HG03066 (cell line): ENCODE data around the gene CLEC2L.
"Not testable (repeated sequence)": the region's sequence is repeated elsewhere in the genome, so short reads cannot be mapped to it uniquely, and the experiment has no call there.

ENCODE experiments used
- ATAC-seq: cut with Tn5 transposase; IDR thresholded peaks from one replicate; pipeline ENCODE4 v1.9.1; 2021; ENCODE audit warnings: low read depth; ENCODE audit not compliant: unreplicated experiment

CLEC2L gene

DNA sequence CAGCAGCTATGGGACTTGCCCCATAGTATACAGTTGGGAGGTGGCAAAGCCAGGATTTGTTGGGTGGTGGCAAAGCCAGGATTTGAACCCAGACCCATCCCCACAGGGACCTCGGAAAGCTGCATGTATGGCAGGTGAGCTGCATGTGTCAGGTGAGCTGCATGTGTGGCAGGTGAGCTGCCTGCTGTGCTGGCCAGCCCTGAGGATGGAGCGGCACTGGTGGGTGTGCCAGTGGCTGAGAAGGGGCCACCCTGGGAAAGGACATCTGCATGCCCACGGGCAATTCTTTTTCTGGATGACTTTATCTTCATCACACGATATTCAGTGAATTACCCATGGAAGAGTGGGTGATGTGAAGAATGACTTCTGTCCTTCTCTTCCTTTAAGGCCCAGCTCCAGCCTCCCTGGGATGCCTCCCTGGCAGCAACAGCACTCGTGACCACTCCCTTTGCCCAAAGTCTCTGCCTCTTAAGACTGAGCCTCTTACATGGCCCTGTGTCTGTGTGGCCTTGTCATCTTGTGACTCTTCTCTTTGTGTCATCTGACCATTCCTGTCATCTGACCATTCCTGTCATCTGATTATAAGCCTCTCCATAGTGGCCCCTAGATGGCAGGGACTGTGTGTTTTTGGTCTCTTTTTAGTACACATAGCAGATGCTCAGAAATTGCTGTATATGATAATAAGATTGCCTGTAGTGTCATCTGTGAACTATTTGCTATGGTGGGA lies 25.0 kb downstream of the CLEC2L start:
- no peak for ATAC-seq

DNA sequence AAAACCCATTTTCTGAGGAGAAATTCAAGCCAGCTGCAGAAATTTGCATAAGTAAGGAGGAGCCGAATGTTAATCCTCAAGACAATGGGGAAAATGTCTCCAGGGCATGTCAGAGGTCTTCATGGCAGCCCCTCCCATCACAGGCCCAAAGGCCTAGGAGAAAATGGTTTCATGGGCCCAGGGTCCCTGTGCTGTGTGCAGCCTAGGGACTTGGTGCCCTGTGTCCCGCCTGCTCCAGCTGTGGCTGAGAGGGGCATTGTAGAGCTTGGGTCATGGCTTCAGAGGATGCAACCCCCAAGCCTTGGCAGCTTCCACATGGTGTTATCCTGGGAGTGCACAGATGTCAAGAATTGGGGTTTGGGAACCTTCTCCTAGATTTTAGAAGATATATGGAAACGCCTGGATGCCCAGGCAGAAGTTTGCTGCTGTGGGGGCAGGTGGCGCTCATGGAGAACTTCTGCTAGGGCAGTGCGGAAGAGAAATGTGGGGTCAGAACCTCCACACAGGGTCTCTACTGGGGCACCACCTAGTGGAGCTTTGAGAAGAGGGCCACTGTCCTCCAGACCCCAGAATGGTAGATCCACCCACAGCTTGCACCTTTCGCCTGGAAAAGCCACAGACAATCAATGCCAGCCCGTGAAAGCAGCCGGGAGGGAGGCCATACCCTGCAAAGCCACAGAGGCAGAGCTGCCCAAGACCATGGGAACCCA lies 30.7 kb downstream of the CLEC2L start:
- ATAC-seq = not testable (repeated sequence)

DNA sequence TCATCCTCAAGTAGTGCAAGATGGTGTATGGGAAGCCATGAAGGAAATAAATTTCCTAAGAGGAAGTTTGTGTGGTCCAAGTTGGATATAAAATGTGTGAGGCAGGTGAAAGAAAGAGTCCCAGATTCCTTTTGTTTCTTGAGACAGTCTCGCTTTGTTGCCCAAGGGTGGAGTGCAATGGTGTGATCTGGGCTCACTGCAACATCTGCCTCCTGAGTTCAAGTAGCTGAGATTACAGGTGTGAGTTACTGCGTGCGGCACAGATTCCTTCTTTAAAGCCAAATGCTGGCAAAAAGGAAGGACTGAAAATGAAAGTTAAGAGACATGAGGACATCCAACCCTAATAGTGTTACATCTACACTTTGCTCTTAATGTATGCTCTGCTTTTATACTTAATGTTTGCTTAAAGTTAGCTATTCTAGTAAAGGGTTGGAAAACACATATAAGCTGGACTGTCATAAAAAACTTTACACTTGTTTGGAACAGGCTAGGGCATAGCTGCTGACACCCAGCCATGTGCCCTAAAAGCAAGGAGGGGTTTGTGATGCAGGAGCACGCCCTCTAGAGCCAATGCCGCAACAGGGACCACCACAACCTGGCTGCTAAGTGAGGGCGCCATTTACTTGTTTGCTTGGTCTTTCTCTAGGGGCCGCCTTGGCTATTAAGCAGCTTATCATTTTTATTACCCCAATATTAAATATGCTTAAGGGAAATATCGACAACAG lies 34.5 kb downstream of the CLEC2L start:
- ATAC-seq = no peak

DNA sequence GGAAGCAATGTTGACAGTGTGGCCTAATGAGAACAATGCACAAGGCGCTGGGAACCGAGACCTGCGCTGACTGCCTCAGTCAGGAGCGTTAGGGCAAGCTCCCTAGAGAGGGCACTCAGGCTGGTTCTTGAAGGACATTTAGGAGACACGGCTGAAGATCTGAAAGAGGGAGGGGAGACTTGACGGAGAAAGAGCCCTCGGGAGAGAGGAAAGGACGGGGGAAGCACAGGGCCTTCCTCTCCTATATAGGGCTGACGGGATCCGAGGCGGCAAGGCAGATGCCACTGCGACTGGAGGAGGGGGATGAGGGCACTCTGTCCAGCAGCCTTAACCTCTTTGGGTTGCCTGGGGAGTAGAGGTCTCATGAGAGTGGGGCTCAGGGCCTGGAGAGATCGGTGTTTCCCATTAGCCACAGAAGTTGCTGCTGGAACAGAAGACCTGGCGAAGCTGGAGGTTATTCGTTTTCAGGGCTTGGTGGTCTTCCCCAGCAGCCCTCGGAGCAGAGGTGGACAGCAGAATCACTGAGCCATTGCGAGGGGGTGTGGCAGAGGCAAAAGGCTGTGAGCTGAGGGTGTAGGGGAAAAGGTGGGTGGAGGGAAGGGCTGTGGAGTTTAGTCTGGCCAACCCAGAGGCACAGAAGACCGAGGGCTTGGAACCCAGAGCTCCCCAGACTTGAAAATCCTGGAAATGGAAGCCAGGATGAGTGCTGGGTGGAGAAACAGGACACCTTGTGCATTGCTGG lies 36.0 kb downstream of the CLEC2L start:
- no peak for ATAC-seq

DNA sequence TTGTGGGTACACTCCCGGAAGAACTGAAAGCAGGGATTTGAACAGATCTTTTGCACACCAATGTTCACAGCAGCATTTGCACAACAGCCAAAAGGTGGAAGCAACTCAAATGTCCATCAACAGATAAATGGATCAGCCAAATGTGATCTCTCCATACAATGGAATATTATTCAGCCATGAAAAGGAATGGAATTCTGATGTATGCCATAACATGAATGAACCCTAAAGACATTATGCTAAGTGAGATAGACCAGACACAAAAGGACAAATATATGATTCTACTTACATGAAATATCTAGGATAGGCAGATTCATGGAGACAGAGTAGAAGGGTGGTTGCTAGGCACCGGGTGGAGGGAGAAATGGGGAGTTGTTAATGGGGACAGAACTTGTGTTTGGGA lies 36.7 kb downstream of the CLEC2L start:
- ATAC-seq = no peak

DNA sequence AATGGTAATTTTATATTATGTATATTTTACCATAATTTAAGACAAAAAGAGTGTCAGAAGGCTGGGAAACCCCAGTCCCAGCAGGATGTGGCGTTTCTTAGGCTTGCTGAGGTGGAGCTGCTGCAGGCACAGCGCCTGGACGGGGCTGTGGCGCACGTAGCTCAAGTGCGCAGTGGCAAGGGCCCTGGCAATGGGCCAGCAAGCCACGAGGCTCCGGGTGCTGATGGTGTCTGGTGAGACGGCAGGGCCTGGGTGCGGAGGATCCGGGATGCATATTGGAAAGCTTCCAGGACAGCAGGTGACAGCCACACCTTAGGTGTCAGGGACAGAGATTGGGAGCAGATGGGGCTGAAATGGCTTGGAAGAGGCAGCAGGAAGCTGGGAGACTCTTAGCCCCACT lies 37.2 kb downstream of the CLEC2L start:
- ATAC-seq = no peak

DNA sequence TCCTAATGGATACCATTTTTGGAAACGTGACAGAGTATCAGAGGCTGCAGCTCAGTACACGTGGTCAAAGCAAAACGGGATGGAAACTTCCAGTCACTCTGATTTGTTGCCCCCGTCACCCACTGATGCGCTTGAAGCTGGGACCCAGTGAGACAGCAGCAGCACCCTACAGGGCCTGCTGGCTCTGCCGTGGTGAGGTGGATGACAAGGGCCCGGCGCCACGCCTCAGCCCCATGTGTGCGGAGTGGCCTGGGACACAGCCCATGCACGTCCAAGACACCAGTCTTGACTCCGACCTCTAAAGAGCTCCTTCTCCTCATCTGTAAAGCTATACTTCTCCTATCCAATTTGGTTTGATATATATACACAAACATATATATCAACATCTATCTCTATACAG lies 39.0 kb downstream of the CLEC2L start:
- ATAC-seq = no peak

DNA sequence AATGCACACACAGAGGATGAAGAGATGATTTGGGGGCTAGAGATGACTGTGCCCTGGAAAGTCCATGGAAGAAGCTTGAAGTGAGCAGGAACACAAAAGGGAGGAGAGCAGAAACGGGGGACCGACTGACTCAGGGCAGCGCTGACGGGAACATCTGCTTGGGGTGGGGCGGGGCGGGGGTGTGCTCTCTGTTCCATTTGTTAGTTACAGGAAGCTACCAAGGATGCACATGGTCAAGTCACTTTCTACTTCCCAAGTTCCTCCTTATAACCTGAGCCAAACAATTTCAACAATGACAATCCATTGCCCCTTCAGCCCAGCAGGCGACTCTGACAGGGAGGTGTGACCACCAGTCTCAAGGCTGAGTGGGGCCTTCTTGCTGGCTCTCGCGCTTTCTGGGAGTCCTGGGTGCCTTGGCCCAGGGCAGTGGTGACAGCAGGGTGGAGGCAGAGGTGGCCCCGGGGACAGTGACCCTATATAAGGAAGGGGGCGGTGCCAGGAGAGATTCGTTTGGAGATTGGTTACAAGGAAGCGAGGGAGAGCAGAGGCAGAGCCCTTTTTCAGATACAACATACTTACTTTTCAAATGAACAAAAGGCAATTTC lies 39.6 kb downstream of the CLEC2L start:
- ATAC-seq = no peak

DNA sequence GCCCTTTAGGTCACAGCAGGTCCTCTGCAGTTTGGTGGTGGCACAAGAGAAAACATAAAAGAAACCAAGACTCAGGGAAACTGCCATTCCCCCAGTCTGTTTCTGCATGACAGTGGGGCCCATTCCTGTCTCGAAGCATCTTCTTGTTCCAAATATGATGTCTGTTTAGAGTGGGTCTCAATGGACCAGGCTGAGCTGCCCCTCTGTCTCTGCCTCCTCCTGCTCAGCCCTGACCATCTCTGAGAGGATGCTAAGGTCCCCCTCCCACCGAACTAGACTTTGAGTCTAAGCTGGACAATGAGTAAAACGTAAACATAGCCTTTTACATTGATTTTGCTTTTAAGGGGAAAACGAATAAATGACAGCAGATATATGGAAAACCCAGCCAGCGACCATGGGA lies 40.4 kb downstream of the CLEC2L start:
- no peak for ATAC-seq

DNA sequence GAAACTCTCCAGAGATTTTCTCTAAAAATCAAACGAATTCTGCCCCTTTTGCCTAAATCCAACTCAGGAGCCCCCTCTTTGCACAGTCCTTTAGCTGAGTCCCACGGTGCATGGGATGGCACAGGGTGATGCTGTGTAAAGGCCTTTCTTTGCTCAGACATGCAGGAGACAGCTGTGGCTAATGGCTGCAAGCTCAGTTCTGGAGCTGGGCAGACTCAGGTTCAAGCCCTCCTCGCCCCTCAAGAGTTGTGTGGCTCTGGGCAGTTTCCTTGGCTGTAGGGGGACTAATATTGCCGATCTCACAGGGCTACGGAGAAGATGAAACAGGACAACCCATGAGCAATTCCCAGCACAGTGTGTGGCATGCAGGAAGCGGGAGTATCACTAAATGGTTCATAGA lies 42.6 kb downstream of the CLEC2L start:
- ATAC-seq = no peak

DNA sequence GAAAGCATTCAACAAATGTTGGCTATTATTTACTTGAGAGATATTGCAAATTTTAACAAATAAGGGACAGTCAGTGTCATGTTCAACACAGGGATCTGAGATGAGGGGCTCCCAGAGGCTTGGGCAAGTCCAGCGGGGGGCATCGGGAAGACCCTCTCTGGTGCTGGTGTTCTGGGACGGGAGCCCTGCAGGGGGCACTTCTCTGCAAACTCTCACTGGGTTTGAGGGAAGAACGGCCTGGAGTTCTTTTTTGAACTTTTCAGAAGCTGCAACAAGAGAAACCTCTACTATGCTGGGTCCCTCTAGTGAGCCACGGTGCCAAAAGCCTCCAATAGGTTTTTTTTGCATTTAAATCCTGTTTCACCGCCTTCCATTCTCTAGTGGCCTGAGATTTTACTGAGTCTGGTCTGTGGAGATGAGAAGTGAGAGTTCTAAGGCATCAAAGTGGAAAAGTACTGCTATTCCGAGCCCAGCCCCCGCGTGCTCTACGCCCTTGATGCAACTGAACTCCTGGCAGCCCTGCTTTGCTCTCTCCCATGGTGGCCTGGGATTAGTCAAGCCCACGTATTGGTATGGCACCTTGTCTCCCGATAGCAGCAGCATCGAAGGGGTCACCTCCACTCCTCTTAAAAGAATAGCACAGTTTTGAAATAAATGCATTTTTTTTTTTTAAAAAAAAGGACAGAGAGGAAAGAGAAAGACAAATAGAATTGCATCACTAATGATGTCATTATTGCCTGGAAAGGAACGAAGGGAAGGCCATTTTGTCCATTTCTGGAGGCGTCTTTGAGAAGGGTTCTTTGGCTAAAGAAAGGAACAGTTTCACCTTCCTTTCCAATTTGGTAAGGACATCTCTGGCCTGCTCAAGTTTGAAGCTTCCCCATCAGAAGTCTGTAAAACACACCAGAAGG lies 43.5 kb downstream of the CLEC2L start:
- no peak for ATAC-seq

DNA sequence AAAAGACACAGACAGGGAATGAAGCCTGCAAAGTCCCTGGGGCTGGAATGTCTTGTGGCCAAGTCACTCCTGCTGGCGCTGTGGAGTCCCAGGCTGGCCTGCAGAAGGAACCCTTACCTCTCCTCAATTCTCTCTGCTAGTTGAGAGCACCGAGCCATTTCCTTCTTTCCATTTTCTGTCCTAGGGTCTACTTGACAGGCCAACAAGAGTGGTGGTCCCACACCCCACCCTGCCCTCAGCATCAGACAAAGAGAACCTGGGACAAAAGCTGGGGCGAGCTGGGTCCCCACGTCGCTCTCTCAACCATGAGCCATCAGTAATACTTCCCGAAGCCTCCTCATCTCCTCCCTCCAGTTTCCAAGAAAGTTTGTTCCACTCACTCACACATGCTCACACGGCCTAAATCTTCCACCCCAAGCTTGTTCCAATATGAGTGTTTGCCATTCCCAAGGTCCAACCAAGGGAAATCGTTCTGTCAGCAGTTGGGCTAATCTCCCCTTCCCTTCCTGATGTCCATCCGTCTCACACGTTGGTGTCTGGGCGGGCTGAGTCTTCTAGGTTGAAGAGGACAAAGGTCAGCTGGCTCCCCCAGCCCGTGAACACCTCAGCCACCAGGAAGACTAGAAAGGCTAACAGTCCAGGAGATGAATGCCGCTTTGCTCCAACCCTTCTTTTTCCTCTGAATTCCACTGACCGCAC lies 44.3 kb downstream of the CLEC2L start:
- no peak for ATAC-seq

DNA sequence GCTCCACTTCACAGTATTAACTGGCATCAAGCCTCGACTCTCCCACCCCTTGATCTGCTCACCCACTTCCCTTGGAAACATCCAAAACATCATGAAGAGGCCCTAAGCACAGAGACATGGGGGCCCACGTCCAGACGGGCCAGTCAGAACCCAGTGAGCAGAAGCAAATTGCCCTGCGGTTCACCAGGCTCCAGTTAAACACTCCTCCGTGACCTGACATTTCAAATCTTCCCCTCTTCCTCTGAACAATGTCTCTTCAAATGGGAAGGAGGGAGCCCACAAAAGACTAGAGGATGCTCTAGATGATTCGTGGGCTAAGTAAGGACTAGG lies 44.8 kb downstream of the CLEC2L start:
- no peak for ATAC-seq

DNA sequence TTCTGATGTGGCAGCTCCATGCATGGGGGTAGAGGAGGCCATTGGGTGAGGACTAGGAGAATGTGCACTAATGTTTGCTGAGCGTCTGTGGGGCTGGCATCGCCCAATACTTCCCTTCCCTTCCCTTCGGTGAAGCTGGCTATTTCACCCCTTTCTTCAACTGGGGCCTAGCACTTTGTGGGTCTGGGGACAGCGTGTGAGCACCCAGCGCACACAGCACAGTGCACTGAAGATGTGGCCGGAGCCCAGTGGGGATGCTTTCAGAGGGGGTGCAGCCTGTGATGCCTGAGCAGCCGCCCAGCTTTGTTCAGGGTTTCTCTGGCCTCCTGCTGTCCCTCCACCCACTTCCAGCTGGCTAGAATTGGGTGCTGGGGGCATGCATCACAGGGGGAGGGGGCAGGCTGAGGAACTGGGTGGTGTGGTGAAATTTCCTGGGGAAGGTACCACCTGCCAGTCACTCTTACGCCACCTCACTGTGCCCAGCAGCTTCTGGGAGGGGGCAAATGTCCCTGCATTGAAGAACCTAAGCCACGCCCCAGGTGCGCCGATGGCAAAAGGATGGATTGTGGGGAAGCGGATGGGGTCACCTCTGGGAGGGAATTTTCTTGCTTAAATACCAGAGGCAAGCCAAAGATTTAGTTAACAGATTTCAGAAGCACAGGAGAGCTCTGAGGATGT lies 45.5 kb downstream of the CLEC2L start:
- no peak for ATAC-seq

DNA sequence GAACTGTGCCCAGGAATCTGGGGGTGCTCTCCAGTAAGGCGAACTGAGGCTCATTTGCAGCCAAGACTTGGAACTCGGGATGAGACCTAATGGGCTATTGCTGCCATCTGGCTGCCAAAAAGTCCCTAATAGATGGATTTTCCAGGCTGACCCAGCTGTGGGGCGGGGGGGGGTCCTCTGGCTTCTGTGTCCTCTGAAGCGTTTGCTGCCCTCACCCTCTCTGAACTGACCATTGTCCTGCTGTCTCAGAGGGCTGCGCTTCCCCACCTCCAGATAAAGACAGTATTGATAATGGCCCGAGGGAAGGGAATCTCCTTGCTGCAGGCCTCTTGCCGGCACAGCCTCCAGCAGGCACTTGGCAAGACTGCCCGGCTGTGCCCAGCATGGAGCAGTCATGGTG lies 46.6 kb downstream of the CLEC2L start:
- ATAC-seq = no peak

DNA sequence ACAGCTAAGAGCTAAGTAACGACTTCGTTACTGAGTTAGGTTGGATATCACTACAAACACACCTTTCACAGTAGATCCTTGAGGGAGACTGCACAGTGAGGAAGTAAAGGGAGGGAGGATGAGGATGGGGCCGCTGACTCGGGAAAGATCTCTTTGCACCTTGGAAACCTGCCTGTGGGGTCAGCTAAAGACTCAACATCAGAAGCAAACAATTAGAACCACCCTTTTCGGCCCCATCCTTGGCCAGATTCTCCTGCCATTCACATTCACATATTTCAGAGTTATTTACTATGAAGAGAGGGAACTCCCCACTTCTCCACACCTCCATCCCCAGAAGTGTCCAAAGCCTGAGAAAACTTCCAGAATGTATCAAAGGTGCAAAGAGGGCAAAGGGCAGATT lies 47.1 kb downstream of the CLEC2L start:
- no peak for ATAC-seq

DNA sequence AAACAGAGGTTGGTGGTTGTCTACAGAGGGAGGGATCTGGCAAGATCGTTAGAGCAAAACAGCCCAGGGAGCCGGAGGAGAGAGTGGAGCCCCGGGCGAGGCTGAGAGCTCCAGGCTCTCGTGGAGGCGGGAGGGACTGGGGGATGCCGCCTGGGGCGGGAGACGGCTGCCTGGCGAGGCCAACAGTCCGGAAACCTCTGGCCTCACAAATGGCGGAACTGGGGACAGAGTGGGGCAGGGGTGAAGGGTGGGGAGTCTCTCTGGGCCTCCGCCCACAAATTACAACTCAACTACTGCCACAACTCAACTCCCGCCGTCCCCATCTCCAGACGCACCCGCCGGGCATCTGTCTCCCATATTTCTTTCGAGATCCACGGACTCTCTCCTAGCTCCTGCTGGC lies 47.7 kb downstream of the CLEC2L start:
- no peak for ATAC-seq

DNA sequence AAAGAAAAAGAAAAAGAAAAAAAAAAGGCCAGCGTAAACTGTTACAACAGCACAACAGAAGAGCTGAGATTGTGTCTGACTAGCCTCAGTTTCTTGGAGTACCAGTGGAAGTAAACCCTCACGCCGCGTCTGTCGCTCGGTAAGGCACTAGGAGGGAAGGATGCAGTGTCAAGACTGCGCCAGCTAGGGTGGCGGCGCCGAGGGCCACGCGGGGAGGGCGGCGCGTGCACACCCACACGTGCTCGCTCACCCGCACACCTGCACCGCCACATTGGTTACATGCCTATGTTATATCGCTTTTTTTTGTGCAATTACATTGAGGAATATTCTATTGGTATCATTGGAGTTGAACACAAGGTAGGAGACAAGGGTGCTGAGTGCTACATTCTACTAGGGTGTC lies 48.2 kb downstream of the CLEC2L start:
- ATAC-seq = no peak

DNA sequence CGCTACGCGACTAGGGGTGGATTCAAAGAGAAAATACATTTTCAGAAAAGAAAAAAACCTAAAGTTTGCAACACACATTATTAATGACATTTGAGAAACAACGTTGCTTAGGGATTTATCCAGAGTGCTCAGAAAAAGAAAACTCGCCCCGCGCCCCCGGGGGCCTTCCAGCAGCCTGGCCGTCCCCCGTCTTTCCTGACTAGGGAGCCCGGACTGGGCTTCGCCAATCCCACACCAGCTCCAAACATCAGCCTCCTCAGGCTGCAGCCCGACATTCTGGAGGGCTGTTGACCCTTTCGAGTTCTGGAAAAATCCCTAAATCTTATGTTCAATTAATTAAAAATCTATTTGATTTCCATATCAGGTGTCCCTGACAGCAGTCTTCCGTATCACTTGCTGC lies 48.6 kb downstream of the CLEC2L start:
- ATAC-seq = no peak
